Mesendoderm (in vitro differentiated cells): ENCODE results near the gene CASP3. TPM values are rescaled to one million over a fixed set of nuclear protein-coding genes. Genes with fewer than 3 reads are reported as not detected.

Source experiments
- DNase-seq: peaks from one replicate; pipeline ENCODE4 v3.0.0; 2013
- H2AK5ac ChIP-seq: 2 replicates; pipeline ENCODE4 v1.6.1; 2013; ENCODE audit warnings: low read length, inconsistent platforms
- H2BK120ac ChIP-seq: 2 replicates; pipeline ENCODE4 v1.6.1; 2013; ENCODE audit warnings: low read depth, mild to moderate bottlenecking, low read length, moderate library complexity, mixed read lengths
- H2BK15ac ChIP-seq: replicated peaks from 2 replicates; pipeline ENCODE4 v1.6.1; 2013; ENCODE audit warnings: low read depth, mild to moderate bottlenecking, moderate library complexity
- H2BK5ac ChIP-seq: 2 replicates; pipeline ENCODE4 v1.6.1; 2013; ENCODE audit warnings: low read length, inconsistent platforms
- H3K18ac ChIP-seq: 2 replicates; pipeline ENCODE4 v1.6.1; 2013; ENCODE audit warnings: mild to moderate bottlenecking, low read length, mixed read lengths
- H3K23ac ChIP-seq: one replicate; pipeline ENCODE4 v1.6.1; 2013; ENCODE audit warnings: low read length
- H3K27ac ChIP-seq: 2 replicates; pipeline ENCODE4 v1.5.1; 2013; ENCODE audit warnings: low read depth, mild to moderate bottlenecking, inconsistent platforms, low read length, moderate library complexity
- H3K27me3 ChIP-seq: 2 replicates; pipeline ENCODE4 v1.6.1; 2013; ENCODE audit warnings: low read length, control low read depth, mild to moderate bottlenecking, inconsistent platforms; ENCODE audit not compliant: insufficient read depth, poor library complexity
- H3K36me3 ChIP-seq: 2 replicates; pipeline ENCODE4 v1.6.1; 2013; ENCODE audit warnings: low read length, inconsistent platforms; ENCODE audit not compliant: control insufficient read depth, insufficient read depth
- H3K4ac ChIP-seq: one replicate; pipeline ENCODE4 v1.6.1; 2013; ENCODE audit warnings: low read depth, mild to moderate bottlenecking, low read length, moderate library complexity
- H3K4me1 ChIP-seq: 2 replicates; pipeline ENCODE4 v1.6.1; 2013; ENCODE audit warnings: low read depth, low read length, inconsistent platforms; ENCODE audit not compliant: control insufficient read depth
- H3K4me2 ChIP-seq: 2 replicates; pipeline ENCODE4 v1.6.1; 2013; ENCODE audit warnings: low read length
- H3K4me3 ChIP-seq: 2 replicates; pipeline ENCODE4 v1.5.1; 2013; ENCODE audit warnings: mild to moderate bottlenecking, low read length
- H3K56ac ChIP-seq: one replicate; pipeline ENCODE4 v1.6.1; 2013; ENCODE audit warnings: low read length
- H3K79me1 ChIP-seq: 2 replicates; pipeline ENCODE4 v1.6.1; 2013; ENCODE audit warnings: low read length, inconsistent platforms
- H3K79me2 ChIP-seq: 2 replicates; pipeline ENCODE4 v1.6.1; 2013; ENCODE audit warnings: mild to moderate bottlenecking, low read length; ENCODE audit not compliant: control insufficient read depth, insufficient read depth
- H3K9ac ChIP-seq: 2 replicates; pipeline ENCODE4 v1.6.1; 2013; ENCODE audit warnings: low read length, inconsistent platforms
- H4K5ac ChIP-seq: one replicate; pipeline ENCODE4 v1.6.1; 2013; ENCODE audit warnings: low read length
- H4K8ac ChIP-seq: one replicate; pipeline ENCODE4 v1.6.1; 2013; ENCODE audit warnings: low read depth, mild to moderate bottlenecking, control low read depth, low read length, moderate library complexity
- WGBS: extraction: QIAGEN DNeasy Blood & Tissue Kit; methylation state at CpG from one replicate; pipeline ENCODE4 v1.1.7; 2013; ENCODE audit warnings: low lambda C conversion rate, missing lambda C conversion rate; ENCODE audit not compliant: insufficient coverage; ENCODE audit errors: extremely low coverage; 5-methylcytosine and 5-hydroxymethylcytosine counted together
- polyA plus RNA-seq, 2 experiments: library from polyadenylated mRNA; stranded (reverse); fragments of 200-250 nt; gene quantifications; one replicate each; pipeline ENCODE4 v1.2.3, GENCODE V29; 2013

CASP3 gene
- polyA plus RNA-seq (2013, experiment 1 of 2) = 130 TPM
- 135 TPM for polyA plus RNA-seq (2013, experiment 2 of 2)

- no CpG with 5 or more reads among the region's 90 CpGs for WGBS
- peak; percentile 97 for DNase-seq
- H3K4me2 ChIP-seq = peak within 1 kb of the TSS; percentile 96
- peak within 1 kb of the TSS; percentile 79 for H3K4me3 ChIP-seq
- no peak within 1 kb of the TSS for H4K5ac ChIP-seq
- peak within 1 kb of the TSS; percentile 97 for H3K56ac ChIP-seq
- peak within 1 kb of the TSS; percentile 95 for H3K4ac ChIP-seq
- H2AK5ac ChIP-seq = no peak within 1 kb of the TSS
- H3K79me2 ChIP-seq = peaks cover 38% of the 10 kb centered on the region
- peaks cover 5% of the 10 kb centered on the region for H3K79me1 ChIP-seq
- no peaks in the 10 kb centered on the region for H3K36me3 ChIP-seq
- H3K27me3 ChIP-seq = no peaks in the 10 kb centered on the region
- H3K9ac ChIP-seq = peak within 1 kb of the TSS; percentile 96
- H3K18ac ChIP-seq = peak within 1 kb of the TSS; percentile 97
- peak within 1 kb of the TSS; percentile 82 for H2BK120ac ChIP-seq
- peaks cover 8% of the 10 kb centered on the region for H3K4me1 ChIP-seq
- peak within 1 kb of the TSS; percentile 73 for H2BK5ac ChIP-seq
- H2BK15ac ChIP-seq = no peak within 1 kb of the TSS
- H3K23ac ChIP-seq = peak within 1 kb of the TSS; percentile 84
- peak within 1 kb of the TSS; percentile 96 for H3K27ac ChIP-seq
- no peak within 1 kb of the TSS for H4K8ac ChIP-seq
Observed at GRCh38 chr4:184649026-184649970, at the start of gene CASP3, which contains the start of gene PRIMPOL. Gene CASP3 (minus strand): TSS chr4:184649447. CDS start chr4:184638453, 10,994 bp downstream. Gene PRIMPOL (plus strand): TSS chr4:184649738. CDS start chr4:184657141, 7,403 bp downstream.

- Histone ChIP-seq H3K4ac (no peak overlapping the region), H2BK15ac (no peak overlapping the region), H4K5ac (no peak overlapping the region), H3K79me1 (no peaks in the 10 kb centered on the region), H3K79me2 (no peaks in the 10 kb centered on the region), H3K4me2 (no peak overlapping the region), H3K4me1 (no peaks in the 10 kb centered on the region), H2BK120ac (no peak overlapping the region), H3K23ac (no peak overlapping the region), H3K36me3 (peaks cover 5% of the 10 kb centered on the region), H2BK5ac (no peak overlapping the region), H3K56ac (no peak overlapping the region), H3K27me3 (no peaks in the 10 kb centered on the region), H2AK5ac (no peak overlapping the region), H3K9ac (no peak overlapping the region), H3K18ac (no peak overlapping the region), H3K27ac (no peak overlapping the region), H3K4me3 (no peak overlapping the region), H4K8ac (no peak overlapping the region)
- DNase-seq = no peak
- WGBS = no CpG with 5 or more reads among the region's 3 CpGs
Observed at GRCh38 chr4:184697956-184698355, 48.7 kb upstream of the CASP3 start.

GRCh38 chr4:184695178-184695896 is 46.1 kb upstream of the CASP3 start:
- Histone ChIP-seq H3K27me3 (no peaks in the 10 kb centered on the region), H3K4me2 (no peak overlapping the region), H2AK5ac (no peak overlapping the region), H3K56ac (no peak overlapping the region), H3K9ac (no peak overlapping the region), H2BK5ac (no peak overlapping the region), H3K4me1 (no peaks in the 10 kb centered on the region), H3K4ac (no peak overlapping the region), H3K79me1 (no peaks in the 10 kb centered on the region), H2BK120ac (no peak overlapping the region), H3K18ac (no peak overlapping the region), H3K36me3 (peaks cover 3% of the 10 kb centered on the region), H3K27ac (no peak overlapping the region), H3K23ac (no peak overlapping the region), H4K5ac (no peak overlapping the region), H4K8ac (no peak overlapping the region), H3K4me3 (no peak overlapping the region), H2BK15ac (no peak overlapping the region), H3K79me2 (no peaks in the 10 kb centered on the region)
- no CpG with 5 or more reads among the region's 3 CpGs for WGBS
- no peak for DNase-seq

GRCh38 chr4:184694412-184694956 is 45.2 kb upstream of the CASP3 start:
- no peak for DNase-seq

GRCh38 chr4:184693056-184693455 is 43.8 kb upstream of the CASP3 start:
- H3K27me3 ChIP-seq = no peaks in the 10 kb centered on the region
- no peak overlapping the region for H4K8ac ChIP-seq
- no peak overlapping the region for H3K4ac ChIP-seq
- WGBS = no CpG with 5 or more reads among the region's 5 CpGs
- H3K18ac ChIP-seq = no peak overlapping the region
- H3K79me2 ChIP-seq = no peaks in the 10 kb centered on the region
- DNase-seq = no peak
- no peak overlapping the region for H4K5ac ChIP-seq
- H2BK15ac ChIP-seq = no peak overlapping the region
- H2AK5ac ChIP-seq = no peak overlapping the region
- peaks cover 1% of the 10 kb centered on the region for H3K36me3 ChIP-seq
- peaks cover 2% of the 10 kb centered on the region for H3K4me1 ChIP-seq
- no peak overlapping the region for H2BK5ac ChIP-seq
- H3K27ac ChIP-seq = no peak overlapping the region
- no peaks in the 10 kb centered on the region for H3K79me1 ChIP-seq
- no peak overlapping the region for H2BK120ac ChIP-seq
- no peak overlapping the region for H3K4me2 ChIP-seq
- no peak overlapping the region for H3K9ac ChIP-seq
- H3K23ac ChIP-seq = no peak overlapping the region
- no peak overlapping the region for H3K4me3 ChIP-seq
- H3K56ac ChIP-seq = no peak overlapping the region

More at GRCh38 chr4:184694412-184694956, 45.2 kb upstream of the CASP3 start:
- no peak overlapping the region for H2AK5ac ChIP-seq
- no peaks in the 10 kb centered on the region for H3K79me2 ChIP-seq
- no peak overlapping the region for H3K4ac ChIP-seq
- H3K9ac ChIP-seq = no peak overlapping the region
- H2BK120ac ChIP-seq = no peak overlapping the region
- no peaks in the 10 kb centered on the region for H3K27me3 ChIP-seq
- no peak overlapping the region for H3K23ac ChIP-seq
- no peaks in the 10 kb centered on the region for H3K4me1 ChIP-seq
- H3K4me2 ChIP-seq = no peak overlapping the region
- H3K79me1 ChIP-seq = no peaks in the 10 kb centered on the region
- H3K18ac ChIP-seq = no peak overlapping the region
- no peak overlapping the region for H3K56ac ChIP-seq
- peaks cover 1% of the 10 kb centered on the region for H3K36me3 ChIP-seq
- H4K8ac ChIP-seq = no peak overlapping the region
- no peak overlapping the region for H3K4me3 ChIP-seq
- H4K5ac ChIP-seq = no peak overlapping the region
- H3K27ac ChIP-seq = no peak overlapping the region
- no peak overlapping the region for H2BK15ac ChIP-seq
- no peak overlapping the region for H2BK5ac ChIP-seq
